PC-9 (cell line): ENCODE results near the gene MAGI1.

ENCODE experiments used
- CTCF ChIP-seq: fragments of 200-600 bp; sonication (generic); conservative IDR thresholded peaks from 2 replicates; pipeline ENCODE4 v1.6.1; 2017; ENCODE audit warnings: mixed run types, antibody characterized with exemption, mild to moderate bottlenecking, moderate library complexity
- EZH2 ChIP-seq: fragments of 200-600 bp; sonication (generic); IDR thresholded peaks from 2 replicates; pipeline ENCODE4 v1.8.0; 2017; ENCODE audit warnings: antibody characterized with exemption, low read depth

GRCh38 chr3:65597952-65598413 lies 440.7 kb downstream of the MAGI1 start:
- TF ChIP-seq CTCF = no peak
- no peak for TF ChIP-seq EZH2
